WTC11 (cell line): ENCODE measurements around the gene ZNF423. TPM values are rescaled to one million over a fixed set of nuclear protein-coding genes. Genes with fewer than 3 reads are reported as not detected.

Experiments
- ATAC-seq: fragments of 200-7000 bp; cut with Tn5 transposase; 2 replicates; pipeline ENCODE4 v1.10.0; 2021; ENCODE audit warnings: mild to moderate bottlenecking, moderate library complexity
- CTCF ChIA-PET: fragments of 300-600 bp; sonication (Branson Sonifier 250); formaldehyde crosslinking; loops from one replicate; lab custom pipeline; 2021; ENCODE audit warnings: antibody characterized with exemption; lab: Charles Lee
- POLR2A ChIA-PET: fragments of 350-600 bp; sonication (Branson Sonifier 250); formaldehyde crosslinking; loops from one replicate; lab custom pipeline; 2021; ENCODE audit warnings: antibody characterized with exemption; lab: Charles Lee
- DNase-seq: peaks from one replicate; pipeline ENCODE4 v3.0.0; 2021; ENCODE audit warnings: low spot score
- H3K27ac Mint-ChIP-seq: 2 replicates; pipeline ENCODE4 v1.8.0; 2021; ENCODE audit warnings: mixed read lengths
- H3K27me3 Mint-ChIP-seq: 2 replicates; pipeline ENCODE4 v1.8.0; 2021; ENCODE audit warnings: low read depth, mild to moderate bottlenecking, moderate library complexity, mixed read lengths
- H3K36me3 Mint-ChIP-seq: 2 replicates; pipeline ENCODE4 v1.8.0; 2021; ENCODE audit warnings: mixed read lengths
- H3K4me1 Mint-ChIP-seq: 2 replicates; pipeline ENCODE4 v1.8.0; 2022; ENCODE audit warnings: mixed read lengths
- H3K4me3 Mint-ChIP-seq: 2 replicates; pipeline ENCODE4 v1.8.0; 2021; ENCODE audit warnings: mild to moderate bottlenecking, moderate library complexity, mixed read lengths
- H3K9me3 Mint-ChIP-seq: 2 replicates; pipeline ENCODE4 v1.8.0; 2021; ENCODE audit warnings: mixed read lengths
- ERG ChIP-seq: fragments of 250-450 bp; sonication (Bioruptor Pico); IDR thresholded peaks from 2 replicates; pipeline ENCODE4 v1.8.0; 2021; ENCODE audit warnings: mild to moderate bottlenecking
- GABPB1 ChIP-seq: sonication (generic); formaldehyde crosslinking; IDR thresholded peaks from 2 replicates; pipeline ENCODE4 v1.8.1; 2023; ENCODE audit warnings: mild to moderate bottlenecking, missing genetic modification reagents
- GTF2I ChIP-seq: fragments of 250-450 bp; sonication (Bioruptor Pico); conservative IDR thresholded peaks from 2 replicates; pipeline ENCODE4 v1.4.0; 2021; ENCODE audit warnings: mild to moderate bottlenecking
- KAT7 ChIP-seq: sonication (generic); formaldehyde crosslinking; IDR thresholded peaks from 2 replicates; pipeline ENCODE4 v1.8.1; 2023; ENCODE audit warnings: missing genetic modification reagents, mild to moderate bottlenecking, borderline replicate concordance
- SMAD3 ChIP-seq: sonication (generic); formaldehyde crosslinking; IDR thresholded peaks from 2 replicates; pipeline ENCODE4 v1.8.0; 2022; ENCODE audit warnings: missing genetic modification reagents, mild to moderate bottlenecking, borderline replicate concordance
- SMAD4 ChIP-seq: sonication (generic); formaldehyde crosslinking; IDR thresholded peaks from 2 replicates; pipeline ENCODE4 v1.8.0; 2022; ENCODE audit warnings: mild to moderate bottlenecking, missing genetic modification reagents
- STAT6 ChIP-seq: sonication (generic); formaldehyde crosslinking; conservative IDR thresholded peaks from 2 replicates; pipeline ENCODE4 v1.8.1; 2023; ENCODE audit warnings: mild to moderate bottlenecking, low read depth, missing genetic modification reagents, moderate library complexity
- TEAD1 ChIP-seq: sonication (generic); formaldehyde crosslinking; IDR thresholded peaks from 2 replicates; pipeline ENCODE4 v1.8.0; 2022; ENCODE audit warnings: mild to moderate bottlenecking, missing genetic modification reagents
- total RNA-seq: library from RNA; stranded (reverse); gene quantifications from 3 replicates; pipeline ENCODE4 v1.2.3, GENCODE V29; 2021
- TF ChIP-seq, protein P1 (sequence below): sonication (generic); formaldehyde crosslinking; IDR thresholded peaks from 2 replicates; pipeline ENCODE4 v1.8.0; 2022; ENCODE audit warnings: missing genetic modification reagents
- TF ChIP-seq, protein P2 (sequence below): sonication (generic); formaldehyde crosslinking; IDR thresholded peaks from 2 replicates; pipeline ENCODE4 v1.8.0; 2022; ENCODE audit warnings: mild to moderate bottlenecking, missing genetic modification reagents
- TF ChIP-seq, protein P3 (sequence below): sonication (generic); formaldehyde crosslinking; IDR thresholded peaks from 2 replicates; pipeline ENCODE4 v1.8.1; 2023; ENCODE audit warnings: mild to moderate bottlenecking, missing genetic modification reagents, borderline replicate concordance

Gene ZNF423
- total RNA-seq, 1 experiment from 2014 or later = 38.8 TPM

- Mint-ChIP-seq H3K4me1 (peaks cover 87% of the 10 kb centered on the region), H3K36me3 (no peaks in the 10 kb centered on the region), H3K9me3 (no peaks in the 10 kb centered on the region)
- CTCF ChIA-PET = no interaction called here
- no peak for TF ChIP-seq ERG (CRISPR knock-in tag)
- TF ChIP-seq, protein P1, sequence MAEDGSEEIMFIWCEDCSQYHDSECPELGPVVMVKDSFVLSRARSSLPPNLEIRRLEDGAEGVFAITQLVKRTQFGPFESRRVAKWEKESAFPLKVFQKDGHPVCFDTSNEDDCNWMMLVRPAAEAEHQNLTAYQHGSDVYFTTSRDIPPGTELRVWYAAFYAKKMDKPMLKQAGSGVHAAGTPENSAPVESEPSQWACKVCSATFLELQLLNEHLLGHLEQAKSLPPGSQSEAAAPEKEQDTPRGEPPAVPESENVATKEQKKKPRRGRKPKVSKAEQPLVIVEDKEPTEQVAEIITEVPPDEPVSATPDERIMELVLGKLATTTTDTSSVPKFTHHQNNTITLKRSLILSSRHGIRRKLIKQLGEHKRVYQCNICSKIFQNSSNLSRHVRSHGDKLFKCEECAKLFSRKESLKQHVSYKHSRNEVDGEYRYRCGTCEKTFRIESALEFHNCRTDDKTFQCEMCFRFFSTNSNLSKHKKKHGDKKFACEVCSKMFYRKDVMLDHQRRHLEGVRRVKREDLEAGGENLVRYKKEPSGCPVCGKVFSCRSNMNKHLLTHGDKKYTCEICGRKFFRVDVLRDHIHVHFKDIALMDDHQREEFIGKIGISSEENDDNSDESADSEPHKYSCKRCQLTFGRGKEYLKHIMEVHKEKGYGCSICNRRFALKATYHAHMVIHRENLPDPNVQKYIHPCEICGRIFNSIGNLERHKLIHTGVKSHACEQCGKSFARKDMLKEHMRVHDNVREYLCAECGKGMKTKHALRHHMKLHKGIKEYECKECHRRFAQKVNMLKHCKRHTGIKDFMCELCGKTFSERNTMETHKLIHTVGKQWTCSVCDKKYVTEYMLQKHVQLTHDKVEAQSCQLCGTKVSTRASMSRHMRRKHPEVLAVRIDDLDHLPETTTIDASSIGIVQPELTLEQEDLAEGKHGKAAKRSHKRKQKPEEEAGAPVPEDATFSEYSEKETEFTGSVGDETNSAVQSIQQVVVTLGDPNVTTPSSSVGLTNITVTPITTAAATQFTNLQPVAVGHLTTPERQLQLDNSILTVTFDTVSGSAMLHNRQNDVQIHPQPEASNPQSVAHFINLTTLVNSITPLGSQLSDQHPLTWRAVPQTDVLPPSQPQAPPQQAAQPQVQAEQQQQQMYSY = no peak
- TF ChIP-seq STAT6 (CRISPR knock-in tag) = no peak
- TF ChIP-seq, protein P2, sequence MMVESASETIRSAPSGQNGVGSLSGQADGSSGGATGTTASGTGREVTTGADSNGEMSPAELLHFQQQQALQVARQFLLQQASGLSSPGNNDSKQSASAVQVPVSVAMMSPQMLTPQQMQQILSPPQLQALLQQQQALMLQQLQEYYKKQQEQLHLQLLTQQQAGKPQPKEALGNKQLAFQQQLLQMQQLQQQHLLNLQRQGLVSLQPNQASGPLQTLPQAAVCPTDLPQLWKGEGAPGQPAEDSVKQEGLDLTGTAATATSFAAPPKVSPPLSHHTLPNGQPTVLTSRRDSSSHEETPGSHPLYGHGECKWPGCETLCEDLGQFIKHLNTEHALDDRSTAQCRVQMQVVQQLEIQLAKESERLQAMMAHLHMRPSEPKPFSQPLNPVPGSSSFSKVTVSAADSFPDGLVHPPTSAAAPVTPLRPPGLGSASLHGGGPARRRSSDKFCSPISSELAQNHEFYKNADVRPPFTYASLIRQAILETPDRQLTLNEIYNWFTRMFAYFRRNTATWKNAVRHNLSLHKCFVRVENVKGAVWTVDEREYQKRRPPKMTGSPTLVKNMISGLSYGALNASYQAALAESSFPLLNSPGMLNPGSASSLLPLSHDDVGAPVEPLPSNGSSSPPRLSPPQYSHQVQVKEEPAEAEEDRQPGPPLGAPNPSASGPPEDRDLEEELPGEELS (CRISPR knock-in tag) = no peak
- no peak for TF ChIP-seq GTF2I
- TF ChIP-seq, all 79 proteins: peak for 0
- ATAC-seq (no peak), DNase-seq (no peak)
- no peak overlapping the region for H3K27ac Mint-ChIP-seq
- H3K4me3 Mint-ChIP-seq = no peak overlapping the region
- POLR2A ChIA-PET = no interaction called here
- no peaks in the 10 kb centered on the region for H3K27me3 Mint-ChIP-seq
Observed at GRCh38 chr16:49849754-49850108, 6.2 kb downstream of the ZNF423 start.

GRCh38 chr16:49849037-49849753 lies 6.7 kb downstream of the ZNF423 start:
- POLR2A ChIA-PET = no interaction called here
- H3K36me3 Mint-ChIP-seq = no peaks in the 10 kb centered on the region
- DNase-seq = no peak
- peak overlapping the region; percentile 31; the same call in 1 of the 2 replicates for H3K27ac Mint-ChIP-seq
- ATAC-seq = no peak
- H3K4me1 Mint-ChIP-seq = peaks cover 91% of the 10 kb centered on the region
- H3K4me3 Mint-ChIP-seq = no peak overlapping the region
- no peaks in the 10 kb centered on the region for H3K9me3 Mint-ChIP-seq
- H3K27me3 Mint-ChIP-seq = no peaks in the 10 kb centered on the region
- TF ChIP-seq TEAD1 (CRISPR knock-in tag) (no peak), SMAD3 (no peak), GABPB1 (CRISPR knock-in tag) (no peak), SMAD4 (no peak), KAT7 (CRISPR knock-in tag) (no peak)
- TF ChIP-seq, protein P3, sequence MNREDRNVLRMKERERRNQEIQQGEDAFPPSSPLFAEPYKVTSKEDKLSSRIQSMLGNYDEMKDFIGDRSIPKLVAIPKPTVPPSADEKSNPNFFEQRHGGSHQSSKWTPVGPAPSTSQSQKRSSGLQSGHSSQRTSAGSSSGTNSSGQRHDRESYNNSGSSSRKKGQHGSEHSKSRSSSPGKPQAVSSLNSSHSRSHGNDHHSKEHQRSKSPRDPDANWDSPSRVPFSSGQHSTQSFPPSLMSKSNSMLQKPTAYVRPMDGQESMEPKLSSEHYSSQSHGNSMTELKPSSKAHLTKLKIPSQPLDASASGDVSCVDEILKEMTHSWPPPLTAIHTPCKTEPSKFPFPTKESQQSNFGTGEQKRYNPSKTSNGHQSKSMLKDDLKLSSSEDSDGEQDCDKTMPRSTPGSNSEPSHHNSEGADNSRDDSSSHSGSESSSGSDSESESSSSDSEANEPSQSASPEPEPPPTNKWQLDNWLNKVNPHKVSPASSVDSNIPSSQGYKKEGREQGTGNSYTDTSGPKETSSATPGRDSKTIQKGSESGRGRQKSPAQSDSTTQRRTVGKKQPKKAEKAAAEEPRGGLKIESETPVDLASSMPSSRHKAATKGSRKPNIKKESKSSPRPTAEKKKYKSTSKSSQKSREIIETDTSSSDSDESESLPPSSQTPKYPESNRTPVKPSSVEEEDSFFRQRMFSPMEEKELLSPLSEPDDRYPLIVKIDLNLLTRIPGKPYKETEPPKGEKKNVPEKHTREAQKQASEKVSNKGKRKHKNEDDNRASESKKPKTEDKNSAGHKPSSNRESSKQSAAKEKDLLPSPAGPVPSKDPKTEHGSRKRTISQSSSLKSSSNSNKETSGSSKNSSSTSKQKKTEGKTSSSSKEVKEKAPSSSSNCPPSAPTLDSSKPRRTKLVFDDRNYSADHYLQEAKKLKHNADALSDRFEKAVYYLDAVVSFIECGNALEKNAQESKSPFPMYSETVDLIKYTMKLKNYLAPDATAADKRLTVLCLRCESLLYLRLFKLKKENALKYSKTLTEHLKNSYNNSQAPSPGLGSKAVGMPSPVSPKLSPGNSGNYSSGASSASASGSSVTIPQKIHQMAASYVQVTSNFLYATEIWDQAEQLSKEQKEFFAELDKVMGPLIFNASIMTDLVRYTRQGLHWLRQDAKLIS (CRISPR knock-in tag) = no peak
- CTCF ChIA-PET = no interaction called here
